MCF 10A (cell line): ENCODE results near the gene ACTL8. TPM values are rescaled to one million over a fixed set of nuclear protein-coding genes. Genes with fewer than 3 reads are reported as not detected.

Source experiments
- BruUV-seq: library from RNA; stranded (reverse); fragments of 400-500 nt; replicated peaks from 2 replicates; lab custom pipeline; 2021; lab: Mats Ljungman, UMichigan
- CTCF ChIA-PET: fragments of 300-600 bp; sonication (Branson Sonifier 250); formaldehyde crosslinking; extraction: SDS; loops from one replicate; lab custom pipeline; 2021; ENCODE audit warnings: antibody characterized with exemption, inconsistent platforms; lab: Yijun Ruan, JAX
- POLR2A ChIA-PET: fragments of 300-600, 350-650 bp; sonication (Branson Sonifier 250); formaldehyde crosslinking; extraction: SDS; loops from one replicate; lab custom pipeline; 2020; ENCODE audit warnings: antibody characterized with exemption, inconsistent platforms; lab: Yijun Ruan, JAX
- DNase-seq: peaks from one replicate; pipeline ENCODE4 v3.0.0-alpha.2; 2018; ENCODE audit not compliant: unreplicated experiment
- H3K27ac Mint-ChIP-seq: one replicate; pipeline ENCODE4 v1.8.0; 2022; ENCODE audit warnings: mild to moderate bottlenecking, low read depth, mixed read lengths; ENCODE audit not compliant: unreplicated experiment
- H3K27me3 Mint-ChIP-seq: one replicate; pipeline ENCODE4 v1.8.0; 2022; ENCODE audit warnings: mixed read lengths; ENCODE audit not compliant: insufficient read depth, unreplicated experiment
- H3K36me3 Mint-ChIP-seq: one replicate; pipeline ENCODE4 v1.8.0; 2022; ENCODE audit warnings: mild to moderate bottlenecking, moderate library complexity, mixed read lengths; ENCODE audit not compliant: insufficient read depth, unreplicated experiment
- H3K4me1 Mint-ChIP-seq: one replicate; pipeline ENCODE4 v1.8.0; 2022; ENCODE audit warnings: mixed read lengths; ENCODE audit not compliant: insufficient read depth, unreplicated experiment
- H3K4me3 Mint-ChIP-seq: one replicate; pipeline ENCODE4 v1.8.0; 2022; ENCODE audit warnings: mild to moderate bottlenecking, moderate library complexity, mixed read lengths; ENCODE audit not compliant: unreplicated experiment
- H3K9me3 Mint-ChIP-seq: one replicate; pipeline ENCODE4 v1.8.0; 2022; ENCODE audit warnings: mixed read lengths; ENCODE audit not compliant: unreplicated experiment
- intact Hi-C: fragments of 100-400 bp; cut with micrococcal nuclease; formaldehyde crosslinking; loops from 2 replicates; pipeline ENCODE4 v1.14.1; 2022
- total RNA-seq: library from RNA; stranded (reverse); gene quantifications from 2 replicates; pipeline ENCODE4 v1.2.3, GENCODE V29; 2022
- TF ChIP-seq, protein P1 (sequence below): fragments of 200-600 bp; IDR thresholded peaks from one replicate; pipeline ENCODE4 v1.8.0; 2022; ENCODE audit warnings: antibody characterized with exemption, mild to moderate bottlenecking; ENCODE audit not compliant: unreplicated experiment

The ACTL8 gene
- total RNA-seq, 1 experiment from 2014 or later: 0.23 TPM

DNA sequence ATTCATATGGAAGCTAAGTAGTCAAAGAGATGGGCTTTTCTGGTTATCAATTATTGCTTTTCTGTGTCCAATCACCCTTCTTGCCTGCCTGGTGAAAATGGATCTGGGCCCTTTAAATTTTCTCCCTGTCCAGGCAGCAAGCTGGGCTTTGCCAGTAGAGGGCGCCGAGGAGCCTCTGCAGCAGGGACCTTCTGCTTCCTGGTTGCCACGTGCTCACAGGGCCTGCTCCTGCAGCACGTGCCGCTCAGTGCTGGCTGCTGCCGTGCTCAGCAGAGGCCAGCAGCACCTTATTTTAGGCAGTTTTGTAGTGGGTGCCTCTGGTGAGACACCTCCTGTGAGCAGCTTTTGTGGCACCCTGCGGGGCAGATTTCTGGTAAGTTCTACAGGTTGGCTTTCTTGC lies 4.0 kb downstream of the ACTL8 start:
- no peak for DNase-seq

DNA sequence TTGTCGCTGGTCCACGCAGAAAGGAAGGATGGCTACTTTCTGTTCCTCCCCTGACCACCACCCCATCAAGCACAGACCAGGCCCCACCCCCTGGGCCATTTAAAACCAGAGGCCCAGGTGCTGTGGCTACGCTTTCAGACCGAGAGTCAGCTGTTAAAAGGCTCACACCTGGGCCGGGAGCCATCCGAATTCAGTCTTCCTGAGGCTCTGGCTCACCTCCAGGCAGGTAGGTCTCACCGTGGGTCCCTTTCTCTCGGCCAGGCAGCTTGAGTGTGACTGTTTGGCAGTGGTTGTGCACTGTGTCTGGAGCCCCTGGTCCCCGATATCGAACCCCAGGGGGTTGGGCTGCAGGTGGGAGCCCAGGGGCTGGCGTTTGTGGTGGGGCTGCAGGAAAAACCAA lies 7.2 kb downstream of the ACTL8 start:
- Mint-ChIP-seq H3K9me3 (peaks cover 8% of the 10 kb centered on the region), H3K4me1 (peaks cover 10% of the 10 kb centered on the region), H3K36me3 (no peaks in the 10 kb centered on the region), H3K4me3 (no peak overlapping the region), H3K27me3 (no peaks in the 10 kb centered on the region), H3K27ac (no peak overlapping the region)
- DNase-seq: no peak
- TF ChIP-seq, protein P1, sequence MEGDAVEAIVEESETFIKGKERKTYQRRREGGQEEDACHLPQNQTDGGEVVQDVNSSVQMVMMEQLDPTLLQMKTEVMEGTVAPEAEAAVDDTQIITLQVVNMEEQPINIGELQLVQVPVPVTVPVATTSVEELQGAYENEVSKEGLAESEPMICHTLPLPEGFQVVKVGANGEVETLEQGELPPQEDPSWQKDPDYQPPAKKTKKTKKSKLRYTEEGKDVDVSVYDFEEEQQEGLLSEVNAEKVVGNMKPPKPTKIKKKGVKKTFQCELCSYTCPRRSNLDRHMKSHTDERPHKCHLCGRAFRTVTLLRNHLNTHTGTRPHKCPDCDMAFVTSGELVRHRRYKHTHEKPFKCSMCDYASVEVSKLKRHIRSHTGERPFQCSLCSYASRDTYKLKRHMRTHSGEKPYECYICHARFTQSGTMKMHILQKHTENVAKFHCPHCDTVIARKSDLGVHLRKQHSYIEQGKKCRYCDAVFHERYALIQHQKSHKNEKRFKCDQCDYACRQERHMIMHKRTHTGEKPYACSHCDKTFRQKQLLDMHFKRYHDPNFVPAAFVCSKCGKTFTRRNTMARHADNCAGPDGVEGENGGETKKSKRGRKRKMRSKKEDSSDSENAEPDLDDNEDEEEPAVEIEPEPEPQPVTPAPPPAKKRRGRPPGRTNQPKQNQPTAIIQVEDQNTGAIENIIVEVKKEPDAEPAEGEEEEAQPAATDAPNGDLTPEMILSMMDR: no peak
- ChIA-PET POLR2A (no interaction called here), CTCF (no interaction called here)
- intact Hi-C loops: no loop called here
- BruUV-seq: no TSS peak

More for the DNA sequence above, 4.0 kb downstream of the ACTL8 start:
- intact Hi-C loops: no loop called here
- no TSS peak for BruUV-seq
- Mint-ChIP-seq H3K27ac (no peak overlapping the region), H3K27me3 (no peaks in the 10 kb centered on the region), H3K36me3 (no peaks in the 10 kb centered on the region), H3K4me1 (no peaks in the 10 kb centered on the region), H3K9me3 (peaks cover 16% of the 10 kb centered on the region), H3K4me3 (no peak overlapping the region)
- CTCF ChIA-PET: interaction anchor here (0.6 to 0.8 kb wide), 2 partner anchors 14 to 18 kb away, joined by 3 read pairs; no protein-coding TSS in a partner anchor
- TF ChIP-seq, protein P1: no peak
- POLR2A ChIA-PET: no interaction called here

DNA sequence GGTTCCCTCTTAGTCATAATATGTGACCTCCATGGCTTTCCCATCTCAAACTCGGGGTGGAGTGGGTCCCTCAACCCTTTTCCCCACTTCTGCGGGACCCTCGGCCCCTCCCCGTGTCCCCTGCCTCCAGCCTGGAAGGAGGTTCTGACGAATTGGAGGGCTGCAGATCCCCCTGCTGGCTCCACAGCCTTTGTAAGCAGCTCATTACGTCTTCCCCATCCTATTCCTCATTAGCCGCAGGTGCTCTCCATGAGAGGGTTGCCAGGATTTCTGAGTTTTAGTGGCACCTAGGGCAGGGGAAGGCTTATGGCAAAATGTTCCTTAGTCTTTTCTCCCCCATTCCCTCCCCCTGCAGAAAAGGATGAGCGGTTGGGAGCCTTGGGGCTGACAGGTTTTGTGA lies 8.3 kb downstream of the ACTL8 start:
- peaks cover 15% of the 10 kb centered on the region for H3K4me1 Mint-ChIP-seq
- TF ChIP-seq, protein P1: no peak
- H3K36me3 Mint-ChIP-seq: no peaks in the 10 kb centered on the region
- ChIA-PET CTCF (no interaction called here), POLR2A (no interaction called here)
- no peaks in the 10 kb centered on the region for H3K27me3 Mint-ChIP-seq
- peaks cover 7% of the 10 kb centered on the region for H3K9me3 Mint-ChIP-seq
- no peak overlapping the region for H3K27ac Mint-ChIP-seq
- H3K4me3 Mint-ChIP-seq: no peak overlapping the region
- DNase-seq: no peak
- no TSS peak for BruUV-seq
- intact Hi-C loops: no loop called here

DNA sequence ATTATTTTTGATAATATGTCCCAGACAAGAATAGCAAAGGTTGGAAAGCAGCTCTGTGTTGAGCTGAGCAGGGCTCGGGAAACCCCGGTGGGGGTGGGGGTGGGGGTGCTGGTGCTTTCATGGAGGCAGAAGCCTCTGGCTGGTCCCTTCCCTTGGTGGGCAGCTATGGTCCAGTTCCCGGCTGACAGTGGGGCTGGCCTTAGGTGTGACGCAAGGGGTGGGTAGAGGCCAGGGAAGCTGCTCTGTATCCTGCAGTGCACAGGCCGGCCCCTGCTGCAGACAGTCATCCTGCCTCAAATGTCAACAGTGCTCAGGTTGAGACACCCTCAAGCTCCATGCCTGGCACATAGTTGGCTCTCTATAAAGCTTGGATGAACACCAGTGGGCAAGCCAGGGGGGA lies 8.9 kb downstream of the ACTL8 start:
- Mint-ChIP-seq H3K4me1 (peaks cover 20% of the 10 kb centered on the region), H3K27ac (no peak overlapping the region), H3K4me3 (no peak overlapping the region), H3K9me3 (peaks cover under 1% of the 10 kb centered on the region), H3K27me3 (no peaks in the 10 kb centered on the region), H3K36me3 (no peaks in the 10 kb centered on the region)
- POLR2A ChIA-PET: no interaction called here
- no peak for DNase-seq
- TF ChIP-seq, protein P1: no peak
- intact Hi-C loops: no loop called here
- CTCF ChIA-PET: no interaction called here
- no TSS peak for BruUV-seq
